Islet precursor cell (in vitro differentiated cells): ENCODE data around the gene TLE4.
A peak's percentile ranks its signal among the peaks of the same experiment; 100 is the strongest.

Experiments used
- DNase-seq: peaks from one replicate; pipeline ENCODE4 v3.0.0-alpha.2; 2018

TLE4 gene

DNA sequence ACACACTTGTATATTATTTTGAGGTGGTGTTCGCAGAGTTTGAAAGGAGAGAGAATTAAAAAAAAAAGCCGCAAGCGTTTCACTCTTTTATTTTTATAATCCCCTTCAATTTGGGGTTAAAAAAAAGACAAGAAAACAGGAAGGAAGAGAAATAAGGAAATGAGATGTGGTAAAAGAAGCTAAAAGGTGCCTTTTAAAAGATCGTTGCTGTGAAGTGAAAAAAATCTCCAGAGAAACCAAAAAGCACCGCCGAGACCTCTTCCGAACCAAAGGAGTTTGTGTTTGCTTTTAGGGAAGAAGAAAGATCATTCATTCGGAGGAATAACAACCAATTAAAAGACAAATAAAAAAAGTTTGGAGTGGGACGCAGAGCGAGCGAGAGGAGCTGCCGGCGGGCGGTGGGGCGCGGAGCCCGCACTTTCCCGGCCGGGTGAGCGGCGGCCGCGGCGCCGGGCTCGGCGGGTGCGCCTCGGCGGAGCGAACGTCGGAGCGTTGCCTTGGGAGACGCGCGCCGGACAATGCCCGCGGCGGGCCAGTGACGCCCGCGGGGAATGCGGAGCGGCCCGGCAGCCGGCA lies 355 bp downstream of the TLE4 start:
- DNase-seq = no peak

DNA sequence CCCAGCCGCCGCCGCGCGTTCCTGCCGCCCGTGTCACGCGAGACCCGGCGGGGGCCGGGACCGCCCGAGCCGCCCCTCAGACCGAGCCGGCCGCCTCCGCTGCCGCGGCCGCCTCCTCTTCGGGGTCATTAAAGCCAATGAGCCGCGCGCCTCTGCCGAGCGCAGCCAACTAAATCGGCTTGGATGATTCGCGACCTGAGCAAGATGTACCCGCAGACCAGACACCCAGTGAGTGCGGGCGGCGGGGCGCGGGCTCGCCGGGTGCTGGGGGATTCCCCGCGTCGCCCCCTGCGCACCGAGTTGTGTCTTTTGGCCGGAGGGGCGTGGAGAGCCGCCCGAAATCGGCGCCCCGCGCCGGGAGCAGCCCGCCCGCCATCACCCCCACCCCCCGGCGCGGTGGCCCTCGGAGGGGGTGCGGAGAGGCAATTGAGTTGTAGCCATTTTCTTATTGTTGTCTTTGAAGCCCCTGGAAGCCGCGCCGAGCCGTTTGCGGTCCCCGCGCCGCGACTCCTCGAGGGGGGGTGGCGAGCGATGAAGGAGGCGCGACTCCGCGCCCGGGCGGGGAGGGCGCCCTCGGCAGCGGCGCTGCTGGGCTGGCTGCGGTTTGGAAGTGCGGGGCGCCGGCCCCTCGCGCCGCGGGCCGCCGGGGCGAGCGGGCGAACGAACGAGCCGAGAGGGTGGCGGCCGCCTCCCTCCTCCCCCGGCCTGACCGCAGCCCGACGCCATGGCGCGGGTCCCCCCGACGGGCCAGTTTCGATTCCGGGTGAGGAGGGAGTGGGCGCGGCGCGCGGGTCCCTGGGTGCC lies 1.0 kb downstream of the TLE4 start:
- peak; percentile 78 for DNase-seq

DNA sequence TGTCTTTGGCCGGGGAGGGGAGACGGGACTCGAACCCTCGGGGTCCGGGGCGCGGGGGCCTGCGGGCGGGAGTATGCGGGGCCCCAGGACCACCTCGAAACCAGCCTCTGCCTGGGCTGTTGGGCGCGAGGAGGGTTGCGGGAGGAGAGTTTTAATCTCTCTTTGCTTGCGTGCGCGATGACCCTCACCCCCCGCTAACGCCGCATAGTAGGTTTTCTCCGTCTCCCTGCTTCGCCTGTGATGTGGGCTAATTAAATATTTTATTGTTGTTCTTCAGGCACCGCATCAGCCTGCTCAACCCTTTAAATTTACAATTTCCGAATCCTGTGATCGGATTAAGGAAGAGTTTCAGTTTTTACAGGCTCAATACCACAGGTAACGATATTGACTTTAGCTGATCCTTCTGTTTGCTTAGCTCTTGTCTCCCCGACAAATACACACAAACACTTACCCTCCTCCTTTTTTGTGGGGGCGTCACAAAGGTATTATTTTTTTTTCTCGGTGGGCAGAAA lies 1.7 kb downstream of the TLE4 start:
- DNase-seq = no peak

DNA sequence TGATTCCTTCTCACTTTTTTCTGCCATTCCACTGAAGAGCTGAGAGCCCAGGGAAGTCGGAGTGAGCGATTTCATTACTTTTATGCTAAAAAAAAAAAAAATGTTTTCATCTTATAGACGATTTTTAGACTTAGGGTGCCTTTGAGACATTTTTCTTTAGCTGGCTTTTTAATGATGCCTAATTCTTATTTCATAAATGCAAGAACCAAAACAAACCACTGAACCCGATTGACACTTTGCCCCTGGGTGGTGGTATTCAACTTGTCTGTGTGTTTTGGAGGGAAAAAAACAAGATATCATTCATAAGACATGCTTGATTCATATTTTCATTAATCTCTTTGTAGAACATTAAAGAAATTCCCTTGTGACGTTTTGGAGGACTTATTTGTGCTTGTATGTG lies 2.4 kb downstream of the TLE4 start:
- DNase-seq = no peak

DNA sequence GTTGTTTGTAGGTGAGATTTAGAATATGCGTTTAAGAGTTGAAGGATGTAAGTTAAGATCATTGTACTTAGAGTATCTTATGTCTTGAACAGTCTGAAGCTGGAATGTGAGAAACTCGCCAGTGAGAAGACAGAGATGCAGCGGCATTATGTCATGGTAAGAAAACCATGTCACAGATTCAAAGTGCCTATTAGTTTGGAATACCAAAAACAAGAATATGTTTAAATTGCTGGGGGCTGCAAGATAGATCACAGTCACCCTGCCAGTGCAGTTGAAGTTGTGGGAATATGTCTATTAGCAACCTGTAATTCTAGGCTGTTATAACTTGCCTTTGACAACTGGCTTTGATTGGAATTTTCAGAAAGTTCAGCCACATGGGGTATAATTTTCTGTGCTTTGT lies 3.0 kb downstream of the TLE4 start:
- DNase-seq = no peak

DNA sequence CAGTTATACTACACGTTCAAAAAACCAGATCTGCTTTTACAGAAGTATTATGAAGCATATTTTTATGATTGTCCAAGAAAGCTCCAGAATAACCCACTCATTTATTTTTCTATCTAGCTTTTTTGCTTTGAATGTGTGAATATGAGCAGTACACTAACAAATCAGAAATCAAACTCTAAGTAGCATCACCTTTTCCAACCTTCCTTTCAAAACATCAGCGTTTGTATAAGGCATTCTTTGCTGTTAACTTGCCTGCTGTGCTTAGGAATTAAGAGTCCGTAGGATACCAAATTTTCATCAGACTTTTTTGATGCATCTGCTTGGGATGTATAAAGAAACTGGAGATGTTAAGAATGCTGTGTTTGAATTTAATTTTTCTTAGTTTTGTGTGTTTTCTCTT lies 3.8 kb downstream of the TLE4 start:
- DNase-seq = no peak

DNA sequence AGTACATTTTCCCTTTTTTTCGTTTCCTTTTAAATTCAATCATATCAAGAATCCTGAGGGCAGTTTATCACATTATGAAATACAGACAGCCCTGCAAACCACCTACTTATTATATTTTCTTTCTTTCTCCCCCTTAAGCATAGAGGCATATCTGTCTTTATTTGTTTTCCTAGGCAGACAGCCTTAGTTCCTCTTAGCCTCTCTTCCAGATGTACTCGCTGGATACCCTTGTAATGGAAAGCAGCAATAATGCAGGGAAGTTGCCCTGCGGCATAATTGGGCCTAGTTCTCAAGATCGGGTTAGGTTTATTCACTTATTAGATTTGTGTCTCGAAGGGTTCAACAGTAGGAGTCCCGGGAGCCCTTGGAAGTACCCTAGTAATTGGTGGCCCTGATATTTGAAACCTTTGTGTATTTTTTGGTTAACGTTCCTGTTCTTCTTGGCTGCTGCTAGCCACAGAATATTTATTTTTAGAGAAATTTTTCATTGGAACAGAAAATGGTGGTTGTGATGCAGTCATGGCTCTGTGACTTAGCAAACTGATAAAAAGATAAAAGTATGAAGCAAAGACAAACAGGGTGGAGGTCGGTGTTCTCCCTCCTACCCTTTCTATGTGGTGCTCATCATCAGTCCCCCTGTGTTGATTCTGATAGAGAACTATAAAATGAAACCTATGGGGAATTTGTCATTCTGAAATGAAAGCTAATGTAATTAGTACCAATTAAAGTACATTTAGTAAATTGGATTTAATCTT lies 6.4 kb downstream of the TLE4 start:
- DNase-seq = no peak

DNA sequence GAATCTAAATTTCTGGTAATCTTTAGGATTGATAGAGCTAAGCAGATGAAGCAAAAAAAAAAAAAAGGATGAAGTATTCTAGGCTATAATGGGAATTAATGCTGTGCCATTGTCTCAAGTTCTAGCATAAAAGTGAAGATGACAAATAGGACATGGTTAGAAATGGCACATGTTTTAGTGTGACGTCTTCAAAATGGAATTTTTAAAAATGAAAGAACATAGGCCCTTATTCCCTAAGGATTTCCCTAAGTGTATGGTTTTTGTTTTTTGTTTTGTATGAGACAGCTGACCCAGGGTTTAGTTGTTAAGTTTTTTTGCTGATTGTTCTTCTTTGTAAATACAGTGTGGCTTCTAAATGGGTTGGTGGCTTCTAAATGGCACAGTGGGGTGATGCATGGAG lies 7.1 kb downstream of the TLE4 start:
- no peak for DNase-seq

DNA sequence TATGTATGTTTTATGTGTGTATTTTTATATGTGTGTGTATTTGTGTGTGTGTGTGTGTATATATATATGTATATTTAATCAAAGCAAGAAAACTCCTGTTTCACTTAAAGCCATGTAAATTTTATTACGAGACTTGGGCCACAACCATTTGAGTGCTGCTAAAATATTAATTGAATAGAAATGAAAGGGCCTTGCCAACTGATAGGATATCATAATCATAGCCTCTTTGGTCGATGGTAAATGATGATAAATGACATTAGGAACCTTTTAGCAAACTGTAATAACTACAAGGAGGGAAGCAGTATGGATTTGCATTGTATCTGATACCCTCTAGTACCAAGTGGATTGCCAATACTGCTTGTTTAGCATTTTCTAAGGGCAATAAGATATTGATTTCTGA lies 7.9 kb downstream of the TLE4 start:
- DNase-seq = no peak

DNA sequence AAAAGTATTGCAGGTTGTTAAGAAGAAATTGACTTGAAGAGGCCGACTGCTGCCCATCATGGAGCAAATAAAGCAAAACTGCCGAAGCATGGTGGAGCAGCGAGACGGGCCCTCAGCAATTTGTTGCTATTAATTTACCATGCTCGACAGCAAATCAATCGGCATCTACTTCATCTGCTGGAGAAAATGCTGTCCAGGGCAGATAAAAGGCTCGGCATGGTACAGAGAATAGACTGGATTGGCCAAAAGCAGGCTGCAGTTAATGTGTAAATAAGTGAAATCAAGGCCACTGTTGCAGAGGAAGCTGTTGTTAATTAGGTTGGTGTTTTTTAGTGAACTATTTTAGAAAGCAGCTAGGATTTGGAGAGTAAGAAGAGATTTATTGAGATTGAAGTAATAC lies 8.3 kb downstream of the TLE4 start:
- DNase-seq = no peak

DNA sequence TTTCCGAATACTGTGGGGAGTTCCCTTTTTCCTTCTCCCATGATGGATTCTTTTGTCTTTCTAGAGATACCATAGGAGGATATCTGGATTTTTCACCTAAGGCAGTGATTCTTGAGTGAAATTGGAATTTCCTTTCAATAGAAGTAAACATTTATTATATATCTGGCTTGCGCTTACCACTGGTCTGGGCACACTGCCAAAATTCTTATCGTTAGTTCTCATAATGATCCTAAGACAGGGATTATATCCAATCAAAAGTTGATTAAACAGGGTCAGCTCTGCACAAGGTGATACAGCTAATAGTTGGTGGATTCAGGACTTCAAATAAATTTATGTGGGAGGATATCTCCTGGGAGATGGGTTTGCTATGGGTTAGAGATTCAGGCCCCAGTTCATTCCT lies 9.6 kb downstream of the TLE4 start:
- DNase-seq = no peak

DNA sequence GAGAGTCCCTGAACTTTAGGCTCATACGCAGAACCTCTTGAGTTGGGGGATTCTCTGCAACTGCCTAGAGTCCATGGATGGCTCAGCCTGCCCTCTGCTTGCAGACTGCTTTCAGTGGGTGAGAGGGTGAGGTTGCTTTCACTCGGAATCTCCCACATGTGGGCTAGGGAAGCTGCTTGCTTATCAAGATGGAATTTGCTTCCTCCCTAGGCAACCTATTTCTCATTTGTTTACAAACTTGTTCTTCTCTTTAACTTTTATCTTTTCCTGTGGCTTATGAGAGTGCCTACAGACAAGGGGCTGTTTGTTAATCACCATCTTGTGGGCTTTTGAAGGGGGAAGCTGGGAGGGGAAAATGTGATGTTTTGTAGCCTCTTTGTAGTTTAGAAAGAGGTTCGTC lies 10.0 kb downstream of the TLE4 start:
- DNase-seq = peak; percentile 87

DNA sequence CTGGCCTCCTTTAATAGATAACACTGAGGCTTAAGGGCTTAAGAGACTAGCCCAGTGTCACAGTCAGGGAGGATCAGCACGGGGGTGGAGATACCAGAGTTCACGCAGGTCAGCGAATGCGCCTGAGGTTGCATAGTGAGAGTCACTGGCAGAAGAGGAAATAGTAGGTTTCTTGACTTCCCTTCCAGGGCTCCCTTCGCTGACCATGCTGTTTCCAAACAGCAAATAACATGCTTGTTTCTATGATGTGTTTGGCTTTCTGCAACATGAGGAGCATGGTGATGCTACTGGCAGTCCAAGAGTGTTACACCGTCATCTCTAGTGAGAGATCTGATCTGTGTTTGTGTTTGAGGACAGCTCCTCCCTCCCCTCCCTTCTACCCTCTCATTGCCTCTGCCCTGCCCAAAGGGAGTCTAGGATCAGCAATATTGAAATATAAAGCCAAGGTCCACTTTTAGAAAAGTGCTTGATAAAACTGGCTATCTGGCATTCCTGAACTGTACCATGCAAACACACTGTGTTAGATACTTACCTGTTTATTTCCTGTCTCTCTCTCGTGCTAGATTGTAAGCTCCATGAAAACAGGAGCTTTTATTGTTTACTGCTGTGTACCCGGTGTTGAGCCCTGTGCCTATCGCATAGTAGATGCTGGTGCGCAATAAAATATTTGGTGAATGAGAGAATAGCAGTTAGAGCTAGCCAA lies 12.3 kb downstream of the TLE4 start:
- peak; percentile 74 for DNase-seq

DNA sequence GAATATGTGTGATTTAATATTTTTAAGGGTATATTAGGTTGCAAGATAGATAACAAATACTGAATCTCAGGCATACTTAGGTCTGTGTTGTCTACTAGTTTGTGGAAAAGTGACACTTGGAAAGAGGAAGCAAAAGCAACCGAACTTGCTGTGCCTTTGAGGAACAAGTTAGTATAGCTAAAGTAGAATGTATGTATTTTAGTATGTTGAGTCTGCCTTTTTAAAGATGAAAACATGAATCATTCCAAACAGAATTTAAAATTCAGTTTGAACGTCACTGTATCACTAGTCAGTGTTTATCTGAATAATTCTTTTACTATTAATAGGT lies 12.9 kb downstream of the TLE4 start:
- DNase-seq = no peak

DNA sequence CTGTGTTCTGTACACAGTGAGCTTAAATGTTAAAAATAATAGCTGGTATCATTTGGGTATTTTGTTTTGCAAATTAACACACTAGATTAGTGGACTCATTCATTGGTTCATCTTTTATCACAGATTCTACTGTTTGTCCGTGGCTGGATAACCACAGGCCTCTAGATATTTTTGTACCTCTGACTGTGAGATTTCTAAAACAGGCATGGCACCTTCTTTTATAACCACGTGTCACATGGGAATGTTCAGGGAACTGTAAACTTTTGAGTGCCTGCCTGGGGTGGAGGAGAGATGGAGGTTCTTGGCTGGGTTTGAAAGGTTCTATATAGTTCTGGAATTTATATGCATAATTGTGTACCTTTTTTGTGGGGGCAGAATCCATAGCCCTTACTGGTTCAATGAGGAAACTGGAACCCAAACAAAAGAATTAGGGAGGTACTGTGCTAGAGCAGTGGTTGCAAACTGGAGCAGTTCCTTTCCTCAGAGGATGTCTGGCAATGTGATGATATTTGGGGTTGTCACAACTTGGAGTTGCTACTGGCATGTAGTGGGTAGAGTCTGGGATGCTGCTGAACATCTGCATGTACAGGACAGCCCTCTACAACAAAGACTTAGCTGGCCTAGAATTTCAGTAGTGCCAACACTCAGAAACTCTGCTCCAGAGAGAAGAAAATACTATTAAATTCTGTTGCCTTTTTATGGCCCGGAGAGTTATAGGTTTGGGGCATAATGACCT lies 16.9 kb downstream of the TLE4 start:
- DNase-seq = no peak

DNA sequence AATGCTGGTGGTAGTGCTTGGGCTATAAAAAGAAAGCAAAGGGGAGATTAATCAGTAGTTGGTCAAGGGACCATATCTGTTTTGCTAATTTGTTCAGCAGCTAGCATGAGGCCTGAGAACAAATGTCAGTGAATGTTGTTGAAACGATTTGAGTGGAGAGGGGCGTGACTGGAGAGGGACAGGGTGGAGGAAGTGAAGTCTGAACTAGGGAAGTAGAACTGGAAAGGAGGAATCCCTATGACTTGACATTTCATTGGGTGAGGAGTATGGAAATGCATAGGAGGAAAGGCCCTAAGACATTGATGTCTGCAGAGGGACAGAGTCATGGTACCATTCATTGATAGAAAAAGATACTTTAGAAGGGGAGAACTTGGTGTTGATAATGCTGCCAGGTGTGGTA lies 19.7 kb downstream of the TLE4 start:
- DNase-seq = no peak

DNA sequence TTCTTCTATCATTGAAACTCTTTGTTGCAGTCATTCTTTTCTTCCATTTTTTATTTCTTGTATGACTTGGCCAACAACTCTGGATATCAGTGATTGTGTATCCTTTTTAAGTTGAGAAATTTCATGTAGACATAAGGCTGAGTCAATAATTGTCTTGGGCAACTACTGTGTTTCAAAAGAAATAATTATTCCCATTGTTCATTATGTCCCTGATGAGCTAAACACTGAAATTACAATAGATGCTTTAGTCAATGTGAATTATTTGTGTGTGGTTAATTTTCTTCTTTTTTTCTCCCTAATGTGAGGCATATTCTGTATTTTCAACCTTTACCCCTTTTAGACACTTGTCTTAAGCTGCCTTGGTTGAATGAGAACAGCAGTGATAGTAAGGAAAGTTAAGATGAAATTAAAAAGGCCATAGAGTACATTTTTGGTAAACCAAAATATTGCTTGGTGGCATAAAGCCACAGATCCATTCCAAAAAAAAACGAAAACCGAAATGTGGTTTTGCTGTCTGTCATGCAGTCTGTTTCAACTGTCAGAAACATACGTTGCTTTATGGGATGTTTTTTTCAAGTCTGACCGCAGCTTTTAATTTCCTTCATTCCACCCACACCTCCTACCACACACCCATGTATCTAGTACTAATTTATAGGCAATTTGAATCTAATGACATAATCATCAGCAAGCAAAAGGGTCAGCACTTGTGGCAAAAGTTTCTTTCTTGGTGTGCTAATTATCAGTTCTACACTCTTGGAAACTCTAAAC lies 21.1 kb downstream of the TLE4 start:
- DNase-seq = no peak

DNA sequence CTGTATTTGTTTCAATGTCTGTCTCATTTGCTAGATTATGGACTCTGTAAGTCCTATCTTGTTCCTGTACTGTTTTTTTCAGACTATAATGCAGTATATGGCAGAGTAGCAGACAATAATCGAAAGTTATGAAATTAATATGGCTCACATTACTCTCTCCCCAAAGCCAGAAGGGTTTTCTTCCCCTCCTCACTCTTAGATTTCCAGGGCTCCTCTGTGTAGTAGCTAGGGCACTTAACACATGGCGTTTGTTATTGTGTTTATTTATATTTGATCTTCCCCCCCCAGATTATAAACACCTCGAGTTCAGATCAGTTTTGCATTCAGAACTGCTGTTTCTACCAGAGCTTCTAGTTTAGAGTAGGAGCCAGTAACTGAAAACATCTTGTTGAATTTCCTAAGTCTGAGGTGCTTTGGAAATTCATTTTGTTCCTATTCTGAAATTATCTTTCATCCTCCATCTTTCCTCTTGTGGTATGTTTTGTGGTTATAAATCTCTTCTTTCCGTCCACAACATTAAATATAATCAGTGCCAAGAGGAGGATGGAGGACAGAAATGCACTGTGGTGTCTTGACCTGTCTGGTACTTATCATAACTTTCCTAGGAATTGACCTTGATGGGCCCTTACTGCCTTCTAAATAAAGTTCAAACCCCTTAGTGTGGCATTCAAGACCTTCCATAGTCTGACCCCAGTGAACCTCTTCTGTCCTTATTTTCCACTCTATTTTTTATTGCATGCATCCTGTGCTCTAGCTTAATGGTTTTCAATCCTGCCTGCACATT lies 27.0 kb downstream of the TLE4 start:
- no peak for DNase-seq

DNA sequence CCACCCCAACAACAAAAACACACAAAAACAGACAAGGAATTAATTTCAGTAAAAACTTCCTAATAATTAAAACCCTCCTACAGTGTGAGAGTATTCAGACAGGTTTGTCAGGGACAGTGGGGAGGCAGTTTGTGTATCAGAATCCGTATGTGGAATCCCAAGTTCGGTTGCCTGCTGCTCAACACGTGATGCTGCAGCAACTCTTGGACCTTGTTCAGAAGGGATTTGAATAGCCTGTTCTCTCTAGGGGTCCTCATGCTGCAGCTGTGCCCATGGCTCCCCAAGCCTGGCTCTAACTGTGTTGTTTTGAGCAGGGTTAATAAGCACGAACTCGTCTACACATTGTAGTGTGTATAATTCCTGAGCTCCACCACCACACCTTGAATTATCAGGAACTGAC lies 28.7 kb downstream of the TLE4 start:
- DNase-seq = no peak

DNA sequence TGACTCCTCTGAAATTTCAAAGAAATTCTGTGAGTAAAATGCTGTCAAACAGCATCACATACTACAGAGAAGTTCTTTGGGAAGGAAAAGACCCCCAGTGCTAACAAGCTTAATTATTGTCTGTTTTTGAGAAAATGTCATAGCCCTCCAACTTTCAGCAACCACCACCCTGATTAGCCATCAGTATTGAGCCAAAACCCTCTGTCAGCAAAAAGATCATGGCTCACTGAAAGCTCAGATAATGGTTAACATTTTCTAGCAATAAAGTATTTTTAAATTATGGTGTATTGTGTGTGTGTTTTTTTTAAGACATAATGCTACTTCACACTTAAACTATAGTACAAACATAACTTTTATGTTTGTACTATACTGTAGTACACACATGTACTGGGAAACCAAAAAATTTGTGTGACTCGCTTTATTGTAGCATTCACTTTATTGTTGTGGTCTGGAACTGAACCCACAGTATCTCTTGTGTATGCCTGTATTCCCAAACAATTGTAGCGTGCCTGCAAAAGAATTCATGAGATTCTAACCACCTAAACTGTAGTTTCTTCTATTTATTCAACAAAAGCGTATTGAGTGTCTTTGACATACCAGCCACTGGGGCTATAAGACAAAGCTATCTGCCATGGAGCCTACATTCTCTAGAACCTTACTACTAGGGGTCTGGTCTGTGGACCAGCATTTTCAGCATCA lies 31.6 kb downstream of the TLE4 start:
- no peak for DNase-seq

DNA sequence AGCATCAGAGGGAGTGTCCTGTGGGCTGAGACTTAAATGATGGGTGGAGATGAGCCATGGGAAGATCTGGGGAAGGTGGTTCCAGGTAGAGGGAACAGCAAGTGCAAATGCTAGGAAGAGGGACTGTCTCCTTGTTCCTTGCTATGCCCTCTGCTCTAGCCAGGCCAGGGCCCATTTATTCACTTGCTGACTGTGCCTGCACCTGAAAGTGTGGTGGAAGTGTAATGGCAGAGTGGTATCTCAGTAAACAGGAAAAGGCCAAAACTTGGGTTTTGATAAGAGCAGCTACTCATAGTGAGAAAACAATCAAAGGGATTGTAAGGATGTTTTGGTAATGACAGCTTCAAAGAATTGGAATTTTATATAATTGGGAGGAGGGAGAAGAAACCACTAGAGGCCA lies 32.4 kb downstream of the TLE4 start:
- DNase-seq = no peak
